ENCODE results near the gene PIM1. TPM values are rescaled to one million over a fixed set of nuclear protein-coding genes. Genes with fewer than 3 reads are reported as not detected.
A peak's percentile ranks its signal among the peaks of the same experiment; 100 is the strongest.

PIM1 gene
- total and polyA plus RNA-seq, 9 of the 15 experiments (the other 6 are each of a cell fraction or from before 2014, with no cell fraction given): 19.0 to 789 (median 212) TPM

DNA sequence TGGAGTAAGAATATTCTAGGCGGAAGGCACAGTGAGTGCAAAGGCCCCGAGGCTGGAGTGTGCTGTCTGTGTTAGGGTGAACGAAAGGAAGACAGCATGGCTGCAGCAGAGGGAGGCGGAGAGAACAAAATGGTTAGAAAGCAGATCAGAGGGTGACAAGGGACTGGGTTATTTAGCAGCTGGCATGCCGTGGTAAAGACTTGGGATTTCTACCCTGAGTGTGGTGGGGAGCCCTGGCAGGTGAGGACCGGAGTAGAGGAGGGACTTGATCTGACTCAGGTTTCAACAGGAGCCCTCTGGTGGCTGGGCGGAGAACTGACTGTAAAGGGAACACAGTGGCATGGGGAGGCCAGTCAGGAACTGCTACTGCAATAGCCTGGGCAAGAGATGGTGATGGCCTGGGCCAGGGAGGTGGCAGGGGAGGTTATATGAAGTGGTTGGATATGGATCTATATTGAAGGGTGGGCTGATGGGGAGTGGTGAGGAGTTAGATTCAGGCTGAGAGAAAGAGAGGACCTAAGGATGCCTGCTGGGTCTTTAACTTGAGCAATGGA lies 38.0 kb downstream of the PIM1 start (continued):
- no peak for TF ChIP-seq ZBTB40 (IDR thresholded peaks at IDR 0.05)
- TF ChIP-seq ZBTB40 (CRISPR knock-in tag; IDR thresholded peaks at IDR 0.05): no peak
- no peak for TF ChIP-seq RBM14 (IDR thresholded peaks at IDR 0.05; ENCODE audit: borderline replicate concordance, insufficient read depth, low read depth, low read length)
- TF ChIP-seq ZNF717 (CRISPR knock-in tag; IDR thresholded peaks at IDR 0.05): no peak
- peak; percentile 44; the same call in 1 of the 2 replicates for TF ChIP-seq ADNP (tag; IDR thresholded peaks at IDR 0.05)
- TF ChIP-seq ZNF347 (CRISPR knock-in tag; IDR thresholded peaks at IDR 0.05; ENCODE audit: low read depth): no peak
- no peak for TF ChIP-seq PYGO2 (tag; IDR thresholded peaks at IDR 0.05)
- peak; percentile 94 to 98 (median 94) for TF ChIP-seq CTCF (IDR thresholded peaks at IDR 0.05 in 2 of 3, conservative IDR thresholded peaks at IDR 0.05 in 1 of 3; ENCODE audit: insufficient read depth in 2 of 3, low read depth in 1 of 3, low read length in 3 of 3)
- TF ChIP-seq DNMT1 (IDR thresholded peaks at IDR 0.05): no peak
- peak; percentile 58; the same call in 1 of the 2 replicates for TF ChIP-seq DPF2 (IDR thresholded peaks at IDR 0.05)
- no peak for TF ChIP-seq CREB3L1 (IDR thresholded peaks at IDR 0.05; ENCODE audit: borderline replicate concordance, low read depth)
- peak; percentile 80; the same call in 1 of the 2 replicates for TF ChIP-seq ZBTB17 (CRISPR knock-in tag; IDR thresholded peaks at IDR 0.05)
- TF ChIP-seq KLF6 (CRISPR knock-in tag; IDR thresholded peaks at IDR 0.05; ENCODE audit: borderline replicate concordance): peak; percentile 40; the same call in 1 of the 2 replicates
- TF ChIP-seq DMBX1 (CRISPR knock-in tag; IDR thresholded peaks at IDR 0.05; ENCODE audit: borderline replicate concordance): peak; percentile 98
- peak; percentile 64; the same call in 1 of the 2 replicates for TF ChIP-seq NCOA1 (IDR thresholded peaks at IDR 0.05; ENCODE audit: low read depth)
- no peak for TF ChIP-seq FOXJ3 (CRISPR knock-in tag; IDR thresholded peaks at IDR 0.05)
